Measurements from ENCODE around the gene BCL11A. TPM values are rescaled to one million over a fixed set of nuclear protein-coding genes. Genes with fewer than 3 reads are reported as not detected.

The BCL11A gene
- total RNA-seq, 4 donors from 2014 or later: 1.5 to 8.8 (median 3.2) TPM

DNA sequence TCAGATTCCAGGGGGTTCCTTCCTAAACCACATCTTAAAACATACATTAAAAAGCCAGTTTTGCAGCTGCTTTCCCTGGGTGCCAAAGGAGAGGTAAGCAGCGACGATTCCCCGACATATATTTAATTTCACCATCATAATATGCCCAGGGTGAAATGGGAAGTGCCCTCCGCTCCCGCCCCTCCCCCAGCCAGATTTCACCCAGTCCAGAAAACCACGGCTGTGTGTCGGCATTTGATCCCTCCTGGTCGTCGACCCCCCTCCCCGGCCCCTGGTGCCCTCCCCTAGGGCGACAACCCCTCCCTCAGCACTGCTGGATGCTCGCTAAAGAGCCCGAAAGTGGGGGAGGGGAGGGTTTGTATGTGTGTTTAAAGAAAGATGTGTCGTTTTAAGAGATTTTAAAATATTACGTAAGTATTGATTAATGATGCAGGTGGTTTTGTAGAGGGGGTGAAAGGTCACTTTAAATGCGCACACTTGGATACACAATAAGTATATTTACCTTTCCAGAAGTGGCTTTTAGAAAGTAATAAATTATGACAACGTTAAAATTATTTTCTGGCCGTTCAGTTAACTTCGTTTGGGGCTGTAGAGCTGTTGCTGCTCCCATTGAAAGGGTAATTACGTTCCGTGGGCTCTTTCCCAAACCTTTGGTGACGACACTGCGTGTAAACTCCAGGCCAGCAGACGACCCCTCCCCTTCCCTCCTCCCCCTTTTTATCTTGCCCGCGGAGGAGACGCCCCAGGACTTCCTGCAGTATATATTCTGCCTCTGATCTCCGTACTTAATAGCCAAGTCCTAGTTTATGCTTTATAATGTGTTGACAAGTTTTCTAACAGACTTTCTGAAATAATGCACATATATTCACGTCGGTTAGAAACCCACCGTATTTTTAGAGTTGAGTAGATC is 3.4 kb upstream of the BCL11A start:
- no peaks in the 10 kb centered on the region for H3K9me3 ChIP-seq
- TF ChIP-seq, protein P1, sequence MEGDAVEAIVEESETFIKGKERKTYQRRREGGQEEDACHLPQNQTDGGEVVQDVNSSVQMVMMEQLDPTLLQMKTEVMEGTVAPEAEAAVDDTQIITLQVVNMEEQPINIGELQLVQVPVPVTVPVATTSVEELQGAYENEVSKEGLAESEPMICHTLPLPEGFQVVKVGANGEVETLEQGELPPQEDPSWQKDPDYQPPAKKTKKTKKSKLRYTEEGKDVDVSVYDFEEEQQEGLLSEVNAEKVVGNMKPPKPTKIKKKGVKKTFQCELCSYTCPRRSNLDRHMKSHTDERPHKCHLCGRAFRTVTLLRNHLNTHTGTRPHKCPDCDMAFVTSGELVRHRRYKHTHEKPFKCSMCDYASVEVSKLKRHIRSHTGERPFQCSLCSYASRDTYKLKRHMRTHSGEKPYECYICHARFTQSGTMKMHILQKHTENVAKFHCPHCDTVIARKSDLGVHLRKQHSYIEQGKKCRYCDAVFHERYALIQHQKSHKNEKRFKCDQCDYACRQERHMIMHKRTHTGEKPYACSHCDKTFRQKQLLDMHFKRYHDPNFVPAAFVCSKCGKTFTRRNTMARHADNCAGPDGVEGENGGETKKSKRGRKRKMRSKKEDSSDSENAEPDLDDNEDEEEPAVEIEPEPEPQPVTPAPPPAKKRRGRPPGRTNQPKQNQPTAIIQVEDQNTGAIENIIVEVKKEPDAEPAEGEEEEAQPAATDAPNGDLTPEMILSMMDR (IDR thresholded peaks at IDR 0.05): no peak
- TF ChIP-seq POLR2A (IDR thresholded peaks at IDR 0.05): no peak
- intact Hi-C loops (cut with DNase I; ENCODE audit: low total_unique reads): no loop called here
- no peaks in the 10 kb centered on the region for H3K36me3 ChIP-seq
- H3K4me3 ChIP-seq: no peak overlapping the region
- peaks cover 0 to 14% of the 10 kb centered on the region in 2 donors for H3K4me1 ChIP-seq
- H3K27me3 ChIP-seq: peaks cover 12 to 40% of the 10 kb centered on the region in 2 donors
- no peak for DNase-seq
- H3K27ac ChIP-seq: no peak overlapping the region

DNA sequence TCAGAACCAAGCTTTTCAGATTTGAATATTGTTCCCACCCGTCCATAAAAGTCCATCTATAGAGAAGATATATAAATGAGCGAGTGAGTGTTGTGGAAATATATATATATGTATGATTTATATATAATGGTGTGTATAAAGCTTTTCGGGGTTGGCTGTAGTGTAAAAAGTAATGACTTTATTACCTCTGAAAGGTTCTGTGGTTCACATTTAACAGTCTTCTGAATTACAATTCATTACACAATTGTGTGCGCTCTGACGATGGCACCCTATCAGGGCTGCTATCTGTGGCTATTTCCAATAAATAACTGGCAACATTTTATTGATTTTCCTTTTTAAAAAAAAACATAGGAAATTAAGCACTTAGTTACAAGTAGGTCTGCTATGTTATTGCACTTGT is 2.7 kb upstream of the BCL11A start:
- Histone ChIP-seq H3K9me3 (no peaks in the 10 kb centered on the region), H3K4me3 (no peak overlapping the region), H3K27ac (no peak overlapping the region), H3K4me1 (peaks cover 0 to 20% of the 10 kb centered on the region in 2 donors), H3K36me3 (no peaks in the 10 kb centered on the region), H3K27me3 (peaks cover 12 to 36% of the 10 kb centered on the region in 2 donors)
- TF ChIP-seq POLR2A (IDR thresholded peaks at IDR 0.05): no peak
- TF ChIP-seq, protein P1 (IDR thresholded peaks at IDR 0.05): no peak
- intact Hi-C loops (cut with DNase I; ENCODE audit: low total_unique reads): no loop called here
- no peak for DNase-seq

DNA sequence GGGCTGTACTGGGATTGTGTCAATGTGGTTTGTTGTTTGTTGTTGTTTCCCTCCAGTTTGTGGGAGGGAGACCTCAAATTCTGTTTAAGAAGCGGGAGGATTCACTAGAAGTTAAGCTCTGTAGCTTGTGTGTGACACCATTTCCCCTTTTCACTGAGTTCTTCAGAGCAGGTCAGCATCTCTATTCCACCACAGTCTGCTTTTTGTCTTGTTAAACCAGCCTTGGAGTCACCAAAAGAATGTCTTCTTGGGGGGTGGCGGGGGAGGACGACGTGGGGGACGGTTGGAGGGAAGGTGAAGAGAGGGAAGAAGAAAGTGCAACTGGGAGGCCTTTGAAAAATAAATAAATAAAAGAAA is 2.3 kb upstream of the BCL11A start:
- intact Hi-C loops (cut with DNase I; ENCODE audit: low total_unique reads): no loop called here
- Histone ChIP-seq H3K36me3 (no peaks in the 10 kb centered on the region), H3K27ac (no peak overlapping the region), H3K27me3 (peaks cover 12 to 36% of the 10 kb centered on the region in 2 donors), H3K4me1 (peaks cover 0 to 22% of the 10 kb centered on the region in 2 donors), H3K4me3 (peak overlapping the region in 1 of 2 donors; percentile 50), H3K9me3 (no peaks in the 10 kb centered on the region)
- no peak for DNase-seq
- TF ChIP-seq POLR2A (IDR thresholded peaks at IDR 0.05): no peak
- TF ChIP-seq, protein P1 (IDR thresholded peaks at IDR 0.05): no peak

DNA sequence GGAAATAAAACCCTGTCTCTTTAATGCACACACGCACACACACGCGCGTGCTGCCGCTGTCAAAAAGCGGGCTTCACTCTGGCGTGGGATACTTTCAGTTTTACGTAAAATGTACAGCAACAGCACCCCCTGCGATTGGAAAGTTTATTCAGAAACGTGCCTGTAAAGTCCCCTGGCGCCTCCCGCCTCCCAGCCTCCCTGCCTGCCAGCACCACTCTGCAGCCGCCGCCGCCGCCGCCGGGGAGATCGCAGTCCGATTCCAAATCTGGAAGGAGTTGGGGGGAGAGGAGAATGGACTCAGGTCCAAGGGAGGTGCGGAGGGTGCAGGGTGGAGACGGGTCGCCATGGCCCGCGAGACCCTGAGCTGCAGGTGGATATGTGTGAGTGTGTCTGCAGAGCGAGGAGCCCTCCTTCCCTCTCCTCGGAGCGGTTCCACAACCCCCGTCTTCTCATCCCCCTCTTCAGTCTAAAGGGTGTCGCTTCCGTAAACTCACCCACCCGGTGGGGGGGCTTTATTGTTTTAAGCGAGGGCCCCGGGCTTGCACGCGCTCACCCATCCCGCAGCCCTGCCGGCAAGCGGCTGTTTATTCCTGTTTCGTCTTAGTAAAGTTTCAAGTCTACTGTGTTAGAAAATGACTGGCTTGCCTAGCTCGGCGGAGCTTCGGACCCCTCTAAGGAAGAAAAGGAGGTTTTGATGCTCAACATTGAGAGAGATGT is 1.8 kb upstream of the BCL11A start:
- no peak for TF ChIP-seq POLR2A (IDR thresholded peaks at IDR 0.05)
- TF ChIP-seq, protein P1 (IDR thresholded peaks at IDR 0.05): no peak
- Histone ChIP-seq H3K27me3 (peaks cover 12 to 36% of the 10 kb centered on the region in 2 donors), H3K4me1 (peaks cover 0 to 22% of the 10 kb centered on the region in 2 donors), H3K27ac (no peak overlapping the region), H3K4me3 (peak overlapping the region; percentile 39 to 50), H3K9me3 (no peaks in the 10 kb centered on the region), H3K36me3 (no peaks in the 10 kb centered on the region)
- DNase-seq: peak in 1 of 2 donors; percentile 34
- intact Hi-C loops (cut with DNase I; ENCODE audit: low total_unique reads): no loop called here

DNA sequence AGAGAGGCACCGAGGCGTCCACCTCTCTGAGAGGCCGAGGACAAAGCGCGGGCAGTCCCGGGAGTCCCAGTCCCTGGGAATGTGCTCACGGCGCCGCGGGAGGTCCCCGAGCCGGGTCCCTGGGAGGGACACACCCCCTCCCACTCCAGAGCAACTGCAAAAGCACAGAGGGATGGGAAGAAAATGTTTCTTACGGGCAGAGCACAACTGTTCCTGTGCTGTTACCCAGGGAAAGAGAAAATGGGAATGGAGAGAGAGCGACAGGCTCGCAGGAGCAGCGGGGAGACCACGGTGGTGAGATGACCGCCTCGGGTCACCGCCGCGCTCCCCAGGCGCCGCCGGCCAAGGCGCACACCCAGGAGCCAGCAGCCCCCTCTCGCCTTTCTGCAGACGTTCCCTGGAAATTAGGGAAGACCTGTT is 1.2 kb upstream of the BCL11A start:
- peaks cover 0 to 22% of the 10 kb centered on the region in 2 donors for H3K4me1 ChIP-seq
- DNase-seq: no peak
- H3K4me3 ChIP-seq: peak overlapping the region; percentile 39 to 50
- no peaks in the 10 kb centered on the region for H3K9me3 ChIP-seq
- no peaks in the 10 kb centered on the region for H3K36me3 ChIP-seq
- intact Hi-C loops (cut with DNase I; ENCODE audit: low total_unique reads): no loop called here
- TF ChIP-seq, protein P1 (IDR thresholded peaks at IDR 0.05): no peak
- no peak for TF ChIP-seq POLR2A (IDR thresholded peaks at IDR 0.05)
- peaks cover 12 to 37% of the 10 kb centered on the region in 2 donors for H3K27me3 ChIP-seq
- H3K27ac ChIP-seq: peak overlapping the region in 1 of 2 donors; percentile 3
